Measurements from ENCODE around the gene SERPINA5. TPM values are rescaled to one million over a fixed set of nuclear protein-coding genes. Genes with fewer than 3 reads are reported as not detected.

The SERPINA5 gene
- total RNA-seq, 1 donor from 2014 or later = 7.7 TPM

GRCh38 chr14:94594441-94594840 is 13.2 kb downstream of the SERPINA5 start:
- Mint-ChIP-seq H3K36me3 (no peaks in the 10 kb centered on the region), H3K27ac (no peak overlapping the region), H3K27me3 (no peaks in the 10 kb centered on the region), H3K9me3 (peaks cover 10% of the 10 kb centered on the region), H3K4me1 (ENCODE audit: unreplicated experiment) (peaks cover 33% of the 10 kb centered on the region), H3K4me3 (no peak overlapping the region)
- TF ChIP-seq, protein P1, sequence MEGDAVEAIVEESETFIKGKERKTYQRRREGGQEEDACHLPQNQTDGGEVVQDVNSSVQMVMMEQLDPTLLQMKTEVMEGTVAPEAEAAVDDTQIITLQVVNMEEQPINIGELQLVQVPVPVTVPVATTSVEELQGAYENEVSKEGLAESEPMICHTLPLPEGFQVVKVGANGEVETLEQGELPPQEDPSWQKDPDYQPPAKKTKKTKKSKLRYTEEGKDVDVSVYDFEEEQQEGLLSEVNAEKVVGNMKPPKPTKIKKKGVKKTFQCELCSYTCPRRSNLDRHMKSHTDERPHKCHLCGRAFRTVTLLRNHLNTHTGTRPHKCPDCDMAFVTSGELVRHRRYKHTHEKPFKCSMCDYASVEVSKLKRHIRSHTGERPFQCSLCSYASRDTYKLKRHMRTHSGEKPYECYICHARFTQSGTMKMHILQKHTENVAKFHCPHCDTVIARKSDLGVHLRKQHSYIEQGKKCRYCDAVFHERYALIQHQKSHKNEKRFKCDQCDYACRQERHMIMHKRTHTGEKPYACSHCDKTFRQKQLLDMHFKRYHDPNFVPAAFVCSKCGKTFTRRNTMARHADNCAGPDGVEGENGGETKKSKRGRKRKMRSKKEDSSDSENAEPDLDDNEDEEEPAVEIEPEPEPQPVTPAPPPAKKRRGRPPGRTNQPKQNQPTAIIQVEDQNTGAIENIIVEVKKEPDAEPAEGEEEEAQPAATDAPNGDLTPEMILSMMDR (conservative IDR thresholded peaks at IDR 0.05) = no peak
- no peak for DNase-seq (ENCODE audit: extremely low spot score, unreplicated experiment)

- no peak overlapping the region for H3K4me3 Mint-ChIP-seq
- no peaks in the 10 kb centered on the region for H3K36me3 Mint-ChIP-seq
- no peak overlapping the region for H3K27ac Mint-ChIP-seq
- peaks cover 8% of the 10 kb centered on the region for H3K9me3 Mint-ChIP-seq
- peaks cover 44% of the 10 kb centered on the region for H3K4me1 Mint-ChIP-seq (ENCODE audit: unreplicated experiment)
- no peaks in the 10 kb centered on the region for H3K27me3 Mint-ChIP-seq
- no peak for DNase-seq (ENCODE audit: extremely low spot score, unreplicated experiment)
- TF ChIP-seq, protein P1 (conservative IDR thresholded peaks at IDR 0.05) = no peak
Observed at GRCh38 chr14:94595912-94596311, 14.7 kb downstream of the SERPINA5 start.

DNA sequence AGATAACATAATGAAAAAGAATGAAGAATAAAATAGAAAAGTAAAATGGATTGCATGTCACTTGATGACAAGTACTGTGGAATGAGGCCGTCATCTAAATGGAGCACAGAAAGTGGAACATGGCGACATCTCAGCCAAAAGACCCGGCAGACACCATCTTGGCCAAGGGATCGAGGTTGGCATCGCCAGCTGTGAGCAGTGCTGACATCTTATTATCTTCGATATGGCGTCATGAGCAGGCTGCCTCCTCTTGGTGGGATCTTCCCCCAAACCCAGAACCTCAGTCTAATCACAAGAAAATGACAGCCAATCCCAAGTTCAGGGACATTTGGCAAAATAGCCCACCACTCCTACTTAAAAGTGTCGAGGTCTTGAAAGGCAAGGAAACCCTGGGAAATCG is 15.1 kb downstream of the SERPINA5 start:
- H3K9me3 Mint-ChIP-seq = peaks cover 4% of the 10 kb centered on the region
- H3K4me1 Mint-ChIP-seq (ENCODE audit: unreplicated experiment) = peaks cover 47% of the 10 kb centered on the region
- H3K27me3 Mint-ChIP-seq = no peaks in the 10 kb centered on the region
- TF ChIP-seq, protein P1 (conservative IDR thresholded peaks at IDR 0.05) = no peak
- no peak for DNase-seq (ENCODE audit: extremely low spot score, unreplicated experiment)
- H3K27ac Mint-ChIP-seq = no peak overlapping the region
- H3K4me3 Mint-ChIP-seq = no peak overlapping the region
- H3K36me3 Mint-ChIP-seq = no peaks in the 10 kb centered on the region

DNA sequence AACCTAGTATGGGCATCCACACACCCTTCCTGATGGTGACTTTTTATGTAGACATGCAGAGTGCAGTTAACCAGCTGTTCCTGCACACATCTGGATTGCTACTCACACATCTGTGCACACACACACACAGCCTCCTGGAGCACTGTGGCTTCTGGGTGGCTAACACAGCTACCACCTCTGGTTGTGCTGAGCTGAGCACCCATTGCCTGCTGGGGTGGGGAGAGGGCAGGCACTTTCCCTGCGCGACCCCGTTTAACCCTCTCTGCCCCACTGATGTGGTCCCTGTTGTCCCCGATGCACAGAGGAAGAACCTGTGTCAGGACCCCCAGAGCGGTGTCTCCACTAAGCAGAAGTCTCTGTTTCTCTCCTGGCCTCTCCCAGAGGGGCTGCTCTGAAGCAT is 16.6 kb downstream of the SERPINA5 start:
- TF ChIP-seq, protein P1 (conservative IDR thresholded peaks at IDR 0.05) = no peak
- DNase-seq (ENCODE audit: extremely low spot score, unreplicated experiment) = no peak
- no peaks in the 10 kb centered on the region for H3K9me3 Mint-ChIP-seq
- no peak overlapping the region for H3K27ac Mint-ChIP-seq
- no peaks in the 10 kb centered on the region for H3K27me3 Mint-ChIP-seq
- no peak overlapping the region for H3K4me3 Mint-ChIP-seq
- no peaks in the 10 kb centered on the region for H3K36me3 Mint-ChIP-seq
- peaks cover 52% of the 10 kb centered on the region for H3K4me1 Mint-ChIP-seq (ENCODE audit: unreplicated experiment)

DNA sequence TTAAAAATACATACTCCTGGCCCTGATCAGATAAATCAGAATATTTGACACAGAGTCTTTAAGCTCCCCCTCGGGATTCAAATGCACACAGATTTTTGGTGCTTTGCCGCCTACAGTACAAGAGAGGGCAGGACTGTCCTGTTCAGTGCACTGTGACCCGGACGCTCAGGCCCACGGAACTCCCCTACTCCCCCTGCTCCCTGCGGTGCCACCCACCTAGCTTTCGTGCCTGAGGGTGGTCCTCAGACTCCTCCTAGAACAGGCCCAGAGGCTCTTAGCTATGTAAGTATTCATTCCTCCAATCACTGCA is 17.2 kb downstream of the SERPINA5 start:
- TF ChIP-seq, protein P1 (conservative IDR thresholded peaks at IDR 0.05) = no peak
- no peak for DNase-seq (ENCODE audit: extremely low spot score, unreplicated experiment)
- H3K27ac Mint-ChIP-seq = peak overlapping the region; percentile 84
- H3K27me3 Mint-ChIP-seq = no peaks in the 10 kb centered on the region
- H3K4me1 Mint-ChIP-seq (ENCODE audit: unreplicated experiment) = peaks cover 52% of the 10 kb centered on the region
- H3K36me3 Mint-ChIP-seq = no peaks in the 10 kb centered on the region
- H3K4me3 Mint-ChIP-seq = no peak overlapping the region
- H3K9me3 Mint-ChIP-seq = no peaks in the 10 kb centered on the region

Data from type B pancreatic cell (in vitro differentiated cells).